Fibroblast of skin of left quadriceps (primary cell): Measurements from ENCODE around the gene ANP32A.

Source experiments
- DNase-seq, 2 experiments: peaks; one replicate each; pipeline ENCODE4 v3.0.0-alpha.2; 2013; ENCODE audit warnings: low read depth in 2 of 2

Gene ANP32A

GRCh38 chr15:68797599-68798345 is 22.9 kb downstream of the ANP32A start:
- no peak for DNase-seq

GRCh38 chr15:68797191-68797590 is 23.5 kb downstream of the ANP32A start:
- no peak for DNase-seq

- DNase-seq = no peak
Observed at GRCh38 chr15:68796576-68796975, 24.1 kb downstream of the ANP32A start.

GRCh38 chr15:68795298-68795848 is 25.3 kb downstream of the ANP32A start:
- no peak for DNase-seq

GRCh38 chr15:68794863-68795262 is 25.8 kb downstream of the ANP32A start:
- no peak for DNase-seq

- no peak for DNase-seq
Observed at GRCh38 chr15:68794307-68794706, 26.4 kb downstream of the ANP32A start.

- DNase-seq = no peak
Observed at GRCh38 chr15:68793776-68794175, 26.9 kb downstream of the ANP32A start.

GRCh38 chr15:68792901-68793766 is 27.6 kb downstream of the ANP32A start:
- DNase-seq = no peak

GRCh38 chr15:68791431-68792283 is 29.0 kb downstream of the ANP32A start:
- DNase-seq = no peak

GRCh38 chr15:68790910-68791309 is 29.8 kb downstream of the ANP32A start:
- DNase-seq = no peak

- DNase-seq = no peak
Observed at GRCh38 chr15:68790242-68790575, 30.5 kb downstream of the ANP32A start.

GRCh38 chr15:68789534-68790241 is 31.0 kb downstream of the ANP32A start:
- DNase-seq = peak; percentile 75 to 78

GRCh38 chr15:68789091-68789490 is 31.6 kb downstream of the ANP32A start:
- DNase-seq = no peak

GRCh38 chr15:68788264-68788624 is 32.5 kb downstream of the ANP32A start:
- DNase-seq = no peak

GRCh38 chr15:68787609-68788263 is 33.0 kb downstream of the ANP32A start:
- DNase-seq = no peak

GRCh38 chr15:68786753-68787152 is 33.9 kb downstream of the ANP32A start:
- no peak for DNase-seq

GRCh38 chr15:68785541-68785940 is 35.2 kb downstream of the ANP32A start:
- no peak for DNase-seq

- no peak for DNase-seq
Observed at GRCh38 chr15:68784206-68784605, 36.5 kb downstream of the ANP32A start.

GRCh38 chr15:68783226-68784058 is 37.3 kb downstream of the ANP32A start:
- no peak for DNase-seq
